ENCODE data around the gene GALNT13.
"Not testable (repeated sequence)": the region's sequence is repeated elsewhere in the genome, so short reads cannot be mapped to it uniquely, and the experiment has no call there.

GALNT13 gene

DNA sequence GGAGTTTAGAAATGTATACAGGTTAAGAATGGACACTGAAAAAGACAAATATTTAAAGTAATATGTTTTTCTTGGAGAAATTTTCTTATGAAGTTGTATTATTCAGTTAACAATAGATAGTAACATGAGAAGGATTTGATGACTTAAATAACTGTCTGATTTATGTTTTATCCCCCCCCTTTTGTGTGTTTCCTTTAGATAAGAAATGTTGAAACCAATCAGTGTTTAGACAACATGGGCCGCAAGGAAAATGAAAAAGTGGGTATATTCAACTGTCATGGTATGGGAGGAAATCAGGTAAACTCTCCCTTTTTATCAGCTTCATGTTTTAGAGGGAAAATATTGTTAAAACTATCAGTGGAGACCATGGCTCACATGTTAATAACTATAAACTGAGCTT, 537.1 kb downstream of the GALNT13 start:
- no peak for DNase-seq (ENCODE audit: low read depth)

DNA sequence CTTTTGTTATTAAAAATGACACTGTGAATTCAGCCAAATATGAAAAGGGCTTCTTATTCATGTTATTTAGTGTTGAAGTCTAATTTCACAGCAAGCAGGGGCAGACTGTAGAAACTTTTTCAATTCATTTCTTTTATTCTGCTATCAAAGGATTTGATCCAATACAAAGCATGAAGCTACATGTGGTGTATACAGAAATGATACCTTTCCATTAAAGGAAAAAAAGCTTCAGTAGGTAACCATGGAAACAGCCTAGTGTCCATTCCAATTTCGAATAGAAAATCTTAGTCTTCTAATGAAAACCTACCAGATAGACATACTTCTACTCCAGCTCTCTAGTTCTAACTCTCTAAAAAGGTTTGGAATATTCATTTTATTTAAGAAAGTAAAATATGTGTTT, 550.5 kb downstream of the GALNT13 start:
- DNase-seq (ENCODE audit: low read depth): no peak

DNA sequence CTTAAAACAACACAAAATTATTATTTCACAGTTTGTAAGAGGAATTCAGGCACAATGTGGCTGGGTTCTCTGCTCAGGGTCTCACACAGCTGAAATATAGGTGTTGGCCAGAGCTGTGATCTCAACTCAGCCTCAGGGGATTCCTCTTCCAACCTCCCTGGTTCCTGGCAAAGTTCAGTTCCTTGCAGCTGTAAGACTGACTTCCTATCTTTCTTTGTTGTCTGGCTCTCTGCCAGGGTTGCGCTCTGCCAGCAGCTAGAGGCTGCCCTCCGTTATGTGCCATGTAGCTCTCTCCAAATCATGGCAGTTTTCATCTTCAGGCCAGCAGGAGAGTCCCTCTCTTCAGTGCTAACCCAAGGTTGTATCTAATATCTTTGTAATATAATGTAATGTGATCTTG, 554.3 kb downstream of the GALNT13 start:
- no peak for DNase-seq (ENCODE audit: low read depth)

DNA sequence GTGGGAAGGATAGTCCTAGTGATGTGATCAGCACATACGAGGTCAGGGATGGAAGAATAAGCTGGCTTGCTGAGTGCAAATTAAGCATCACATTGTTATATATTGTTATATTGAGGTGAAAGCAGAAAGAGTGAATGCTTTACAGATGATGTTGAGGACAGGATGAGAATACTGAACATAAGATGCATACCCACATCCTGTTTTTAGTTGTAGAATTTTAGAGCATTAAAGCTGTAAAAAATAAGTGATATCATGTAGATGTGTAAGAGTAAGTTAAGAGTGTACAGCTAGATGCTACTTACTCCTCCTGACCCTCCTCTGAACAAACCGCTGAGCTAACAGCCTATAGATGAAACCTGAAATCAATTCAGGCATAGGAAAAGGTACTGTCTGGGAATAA, 555.7 kb downstream of the GALNT13 start:
- no peak for DNase-seq (ENCODE audit: low read depth)

DNA sequence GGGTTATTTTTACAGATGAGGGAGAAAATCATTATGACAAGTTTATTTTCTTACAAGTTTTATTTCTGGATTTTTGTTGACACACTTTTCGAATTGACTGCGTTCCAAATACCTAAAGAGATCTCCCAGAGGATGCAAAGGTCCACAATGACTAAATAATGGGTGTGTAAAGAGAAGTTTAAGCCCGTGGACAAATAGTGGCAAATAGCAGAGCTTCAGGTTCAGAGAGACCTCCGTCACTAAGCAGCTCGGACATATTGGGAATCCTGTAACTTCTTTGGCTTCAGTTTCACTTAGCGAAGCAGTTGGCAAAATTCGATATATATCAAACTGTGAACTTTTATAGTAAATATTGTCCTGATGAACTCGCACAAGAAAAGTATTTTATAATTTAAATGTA, 556.3 kb downstream of the GALNT13 start:
- DNase-seq (ENCODE audit: low read depth): no peak

DNA sequence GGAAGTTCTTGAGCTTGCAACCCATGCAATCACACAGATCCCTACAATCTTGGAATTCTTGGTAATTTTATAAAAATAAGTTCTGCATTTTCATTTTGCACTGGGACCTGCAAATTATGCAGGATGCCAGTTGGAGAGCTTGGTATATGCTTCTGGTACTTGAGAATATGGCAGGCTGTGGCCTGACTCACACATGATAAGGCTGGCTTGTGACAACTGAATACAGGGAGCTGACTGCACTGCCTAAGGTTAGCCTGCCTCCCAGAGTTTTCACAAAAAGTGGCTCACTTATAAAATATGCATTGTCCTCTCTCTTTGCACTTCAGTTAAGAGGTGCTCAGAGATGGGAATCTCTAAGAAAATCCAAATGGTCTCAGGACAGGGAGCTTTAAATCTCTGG, 561.3 kb downstream of the GALNT13 start:
- no peak for DNase-seq (ENCODE audit: low read depth)

DNA sequence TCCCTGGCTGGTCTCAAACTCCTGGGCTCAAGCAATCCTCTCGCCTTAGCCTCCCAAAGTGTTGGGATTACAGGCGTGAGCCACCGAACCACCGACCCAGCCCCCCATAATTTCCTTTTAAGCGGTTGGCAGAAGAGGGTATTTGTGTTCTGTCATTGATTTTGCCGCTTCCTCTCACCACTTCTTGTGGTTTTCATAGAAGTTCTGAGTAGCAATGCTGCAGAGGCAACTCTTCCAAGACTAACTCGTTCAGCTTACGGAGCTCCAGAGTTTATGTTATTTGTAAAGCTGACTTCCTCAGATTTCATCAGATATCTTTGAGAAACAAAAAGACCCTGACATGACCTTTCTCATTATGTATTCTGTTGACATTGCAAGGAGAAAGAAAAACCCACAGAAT, 565.4 kb downstream of the GALNT13 start:
- DNase-seq (ENCODE audit: low read depth): no peak

DNA sequence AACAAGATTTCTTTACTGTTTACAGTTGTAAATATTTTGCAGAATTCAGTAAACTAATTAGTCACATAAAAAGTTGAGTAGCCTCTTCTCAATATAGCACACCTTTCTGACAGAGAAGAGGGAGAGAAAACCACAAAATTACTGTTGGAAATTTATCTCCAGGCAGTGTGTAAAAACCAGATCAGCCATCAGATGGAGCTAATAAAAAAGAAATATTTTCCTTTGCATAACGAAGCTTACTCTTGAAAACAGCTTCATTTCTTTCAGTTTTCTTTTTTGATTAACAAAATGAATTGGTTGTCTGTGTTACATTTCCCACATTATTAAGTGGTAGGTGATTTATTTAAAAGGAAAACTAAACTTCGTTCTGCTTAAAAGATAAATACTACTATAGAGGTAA, 567.4 kb downstream of the GALNT13 start:
- no peak for DNase-seq (ENCODE audit: low read depth)

DNA sequence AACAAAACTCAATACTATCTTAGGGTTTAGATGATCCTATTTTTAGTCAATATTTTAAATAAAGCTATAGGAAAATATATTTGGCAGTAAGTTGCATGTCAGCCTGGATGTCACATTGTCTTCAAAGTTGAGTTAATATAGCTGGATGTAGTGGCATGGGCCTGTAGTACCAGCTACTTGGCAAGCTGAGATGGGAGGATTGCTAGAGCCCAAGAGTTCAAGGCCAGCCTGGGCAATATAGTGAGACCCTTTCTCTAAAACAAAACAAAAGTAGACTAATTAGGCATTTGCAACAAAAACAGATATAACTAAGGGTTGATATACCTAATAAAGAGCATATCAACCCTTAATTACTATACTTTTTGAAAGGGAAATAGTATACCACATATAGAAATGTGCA, 572.2 kb downstream of the GALNT13 start:
- DNase-seq (ENCODE audit: low read depth): no peak

DNA sequence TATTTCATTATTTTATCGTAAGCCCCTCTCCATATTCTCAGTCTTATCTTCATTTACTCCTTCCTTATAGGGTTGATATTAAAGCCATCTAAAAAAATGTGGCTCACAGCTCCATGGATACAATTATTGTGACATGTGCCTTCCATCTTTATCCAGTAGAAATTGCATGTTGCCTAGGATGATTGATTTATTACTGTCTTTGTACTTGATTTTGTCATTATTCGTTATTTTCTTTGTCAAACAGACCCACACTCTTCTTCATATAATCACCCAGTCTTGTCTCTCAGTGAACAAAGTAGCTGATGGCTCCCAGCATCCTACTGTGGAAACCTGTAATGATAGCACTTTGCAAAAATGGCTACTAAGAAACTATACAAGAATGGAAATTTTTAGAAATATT, 574.6 kb downstream of the GALNT13 start:
- no peak for DNase-seq (ENCODE audit: low read depth)

DNA sequence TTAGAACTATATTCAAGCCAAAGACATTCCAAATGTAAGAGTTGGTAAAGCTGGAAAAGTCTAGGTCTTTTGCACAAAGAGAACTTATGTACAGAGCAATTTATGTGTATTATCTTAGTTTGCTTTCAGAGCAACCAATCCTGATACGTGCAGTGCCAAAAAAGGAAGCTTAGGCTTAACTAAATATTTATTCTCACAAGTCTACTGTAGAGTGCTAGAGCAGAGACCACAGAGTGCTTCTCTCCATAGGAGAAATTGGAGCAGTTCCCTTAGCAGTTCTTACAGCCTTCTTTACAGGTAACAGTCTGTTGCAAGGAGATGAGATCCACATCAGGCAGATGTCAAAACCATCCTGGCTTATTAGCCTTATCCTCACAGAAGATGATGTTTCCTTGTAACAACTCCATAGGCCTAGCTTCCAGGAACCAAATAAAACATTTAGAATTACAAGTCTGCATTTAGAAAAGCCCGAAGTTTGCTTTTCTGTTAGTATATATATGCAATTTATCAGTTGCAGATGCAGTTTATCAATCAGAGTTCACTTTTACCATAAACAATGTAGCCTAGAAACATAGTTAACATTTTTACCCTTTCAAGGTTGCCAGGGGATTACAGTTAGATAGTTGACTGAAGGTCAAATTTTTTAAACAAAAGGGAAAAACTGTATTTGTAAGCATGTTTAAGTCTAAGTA, 576.2 kb downstream of the GALNT13 start:
- no peak for DNase-seq (ENCODE audit: low read depth)

DNA sequence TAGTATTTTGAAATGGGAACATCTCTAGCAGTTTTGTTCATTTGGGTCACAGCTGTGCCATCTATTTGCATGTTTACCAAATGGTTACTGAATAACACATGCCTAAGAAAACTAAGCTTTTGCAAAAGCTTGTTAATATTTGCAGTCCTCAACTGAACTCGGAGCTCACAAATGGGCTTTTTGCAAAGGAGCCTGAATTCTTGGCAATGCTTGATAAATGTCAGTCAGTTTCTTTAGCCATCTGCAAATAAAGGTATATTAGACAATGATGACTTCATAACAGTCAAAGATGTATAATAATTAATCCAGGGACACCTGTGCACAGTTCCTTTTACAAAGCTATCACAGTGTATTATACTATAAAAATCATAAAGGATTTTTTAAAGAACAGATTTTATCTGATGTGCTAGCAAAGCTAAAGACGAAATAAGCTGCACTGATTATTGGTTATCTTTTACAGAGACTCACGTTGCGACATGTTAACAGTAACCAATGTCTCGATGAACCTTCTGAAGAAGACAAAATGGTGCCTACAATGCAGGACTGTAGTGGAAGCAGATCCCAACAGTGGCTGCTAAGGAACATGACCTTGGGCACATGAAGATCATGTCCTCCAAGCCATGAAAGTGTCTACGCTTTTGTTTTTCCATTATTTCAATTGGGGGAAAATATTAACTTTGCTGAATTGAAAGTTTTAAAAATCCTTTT, 578.4 kb downstream of the GALNT13 start:
- no peak for DNase-seq (ENCODE audit: low read depth)

DNA sequence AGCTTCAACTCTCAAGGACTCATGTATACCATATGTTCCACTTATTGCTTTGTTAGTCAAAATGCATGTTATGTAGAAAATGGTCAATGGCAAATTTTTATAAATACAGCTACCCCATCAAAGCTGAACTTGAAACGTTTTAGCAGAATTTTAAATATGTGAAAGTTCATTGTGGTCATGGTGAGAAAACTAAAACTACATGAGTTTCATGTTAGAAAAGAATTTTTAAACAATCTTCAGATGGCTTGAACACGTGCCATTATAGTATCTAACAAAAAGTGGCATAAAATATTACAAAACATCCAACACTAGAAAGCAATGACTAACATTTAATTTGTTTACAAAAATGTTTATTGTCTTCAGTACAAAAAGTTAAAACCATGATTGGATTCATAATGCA, 580.7 kb downstream of the GALNT13 start:
- DNase-seq (ENCODE audit: low read depth): no peak

DNA sequence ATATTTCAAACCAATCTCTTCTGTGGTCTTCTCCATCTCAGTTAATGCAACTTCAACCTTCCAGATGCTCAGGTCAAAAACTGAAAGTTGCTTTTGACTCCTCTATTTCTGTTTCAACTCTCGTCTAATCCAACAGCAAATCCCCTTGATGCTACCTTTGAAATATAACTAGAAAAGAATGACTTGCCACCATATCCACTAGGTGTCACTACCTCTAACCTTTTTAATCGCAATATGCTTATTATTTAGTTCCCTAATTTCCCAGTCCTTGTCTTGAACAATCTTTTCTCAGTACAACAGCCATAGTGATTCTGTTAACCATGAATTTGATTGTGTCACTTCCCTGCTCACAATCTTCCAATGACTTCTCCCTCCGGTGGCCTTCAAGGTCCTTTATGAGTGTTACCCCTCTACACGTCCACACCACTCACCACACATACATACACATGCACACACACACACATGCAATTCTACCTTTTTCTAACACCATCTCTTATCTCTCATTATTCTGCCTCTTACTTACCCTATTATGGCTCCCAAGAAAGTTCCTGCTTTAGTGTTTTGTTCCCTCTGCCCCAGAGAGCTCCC, 581.3 kb downstream of the GALNT13 start:
- no peak for DNase-seq (ENCODE audit: low read depth)

DNA sequence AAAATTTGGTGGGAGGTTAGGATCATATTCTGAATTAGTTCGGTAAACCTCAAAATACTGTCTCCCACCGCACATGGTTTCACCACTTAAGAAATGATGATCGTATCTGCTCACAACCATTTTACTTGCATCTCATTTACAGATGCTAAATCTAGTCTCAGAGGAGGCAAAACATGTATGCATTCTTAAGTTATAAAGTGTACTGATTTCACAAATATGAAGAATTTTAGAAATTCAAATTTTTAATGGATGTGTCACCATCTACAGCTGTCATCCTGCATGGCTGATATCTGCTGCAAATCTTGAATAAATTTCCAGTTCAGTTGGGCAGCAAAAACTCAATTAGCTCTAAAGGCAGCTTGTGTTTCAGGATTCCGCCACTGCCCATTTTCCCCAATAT, 583.4 kb downstream of the GALNT13 start:
- no peak for DNase-seq (ENCODE audit: low read depth)

DNA sequence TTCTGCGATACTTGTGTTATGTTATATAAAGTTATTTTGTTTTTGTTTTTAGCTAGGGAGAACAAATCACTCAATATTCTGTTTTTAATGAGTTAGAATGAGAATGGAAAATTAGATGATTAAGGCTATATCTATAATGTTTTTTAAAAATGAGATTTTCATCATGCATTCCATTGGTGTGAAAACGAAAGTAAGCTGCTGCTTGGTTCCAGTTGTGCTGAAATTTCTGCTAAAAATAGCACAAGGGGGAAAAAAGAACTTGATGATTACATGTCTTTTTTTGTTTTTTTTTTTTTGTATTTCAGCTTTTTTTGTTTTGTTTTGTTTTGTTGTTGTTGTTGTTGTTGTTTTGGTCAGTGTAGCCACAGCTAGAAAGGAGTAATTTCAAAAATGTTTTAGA, 584.1 kb downstream of the GALNT13 start:
- no peak for DNase-seq (ENCODE audit: low read depth)

DNA sequence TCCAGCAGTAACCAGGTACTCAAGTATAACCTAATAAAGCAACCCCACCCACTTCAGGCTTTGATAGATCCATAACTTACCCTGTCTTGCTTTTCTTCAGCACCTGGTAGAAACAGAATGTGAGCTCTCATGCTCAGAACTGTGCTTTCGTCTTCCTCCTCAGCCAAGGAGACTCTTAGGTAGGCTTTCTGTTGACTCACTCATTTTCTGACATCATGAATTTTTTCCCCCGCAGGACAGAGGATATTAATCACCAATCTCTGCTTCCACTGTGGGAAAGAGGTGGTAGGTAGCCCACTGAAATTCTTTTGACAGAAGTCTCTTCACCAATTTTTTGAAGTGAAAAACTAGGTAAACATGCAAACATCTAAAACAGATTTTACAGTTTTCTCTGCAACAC, 585.6 kb downstream of the GALNT13 start:
- no peak for DNase-seq (ENCODE audit: low read depth)

DNA sequence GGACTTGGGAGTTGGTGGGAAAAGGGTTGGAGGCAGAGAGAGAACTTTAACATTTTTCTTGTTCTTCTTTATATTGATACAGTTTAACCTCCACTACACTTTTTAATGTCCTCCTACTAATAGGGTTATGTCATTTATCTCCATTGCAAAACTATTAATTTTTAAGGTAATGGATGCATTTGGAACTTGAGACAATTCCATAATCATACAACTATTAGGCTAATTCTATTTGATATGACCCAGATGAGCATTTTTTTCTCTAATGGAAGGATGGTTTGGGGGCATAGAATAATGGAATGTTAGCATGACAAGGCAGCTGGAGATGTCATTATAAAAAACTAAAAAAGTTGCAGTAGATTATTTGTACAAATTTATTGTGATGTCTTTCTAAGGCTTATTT, 587.6 kb downstream of the GALNT13 start:
- DNase-seq (ENCODE audit: low read depth): no peak

DNA sequence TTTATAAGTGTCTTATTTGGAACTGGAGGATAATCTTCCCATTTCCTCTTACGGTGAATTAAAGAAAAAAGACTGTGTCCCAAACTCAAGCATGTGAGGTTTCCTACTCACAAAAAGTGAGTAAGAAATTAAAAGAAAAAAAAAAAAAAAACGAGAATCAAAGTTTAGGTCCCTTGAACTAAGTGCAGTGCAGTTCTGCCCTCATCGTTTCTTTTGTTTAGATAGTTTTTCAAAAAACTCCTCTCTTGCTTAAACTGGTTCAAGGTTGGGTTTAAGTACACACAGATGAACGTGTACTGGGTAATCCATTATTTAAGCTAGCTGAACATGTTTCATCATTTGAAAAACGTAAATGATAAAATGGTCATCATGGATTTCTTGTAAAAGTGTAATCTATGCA, 590.9 kb downstream of the GALNT13 start:
- no peak for DNase-seq (ENCODE audit: low read depth)

DNA sequence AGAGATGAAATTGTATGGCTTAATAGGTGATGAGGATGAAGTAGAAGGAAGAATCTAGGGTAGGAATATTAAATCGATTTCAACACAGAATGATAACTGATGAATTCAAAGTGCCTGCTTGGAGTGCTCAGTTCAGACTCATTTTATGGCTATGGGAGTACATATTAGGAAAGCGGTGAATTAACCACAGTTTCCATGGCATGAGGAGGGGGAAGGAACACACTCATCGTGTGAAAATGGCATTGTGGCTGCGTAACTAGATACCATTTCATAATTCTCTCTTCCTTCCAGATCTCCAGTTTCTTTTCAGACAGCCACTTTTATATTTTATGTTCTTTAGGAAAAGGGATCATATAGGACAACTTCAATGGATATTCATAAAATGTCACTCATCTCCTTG, 594.5 kb downstream of the GALNT13 start:
- no peak for DNase-seq (ENCODE audit: low read depth)

DNA sequence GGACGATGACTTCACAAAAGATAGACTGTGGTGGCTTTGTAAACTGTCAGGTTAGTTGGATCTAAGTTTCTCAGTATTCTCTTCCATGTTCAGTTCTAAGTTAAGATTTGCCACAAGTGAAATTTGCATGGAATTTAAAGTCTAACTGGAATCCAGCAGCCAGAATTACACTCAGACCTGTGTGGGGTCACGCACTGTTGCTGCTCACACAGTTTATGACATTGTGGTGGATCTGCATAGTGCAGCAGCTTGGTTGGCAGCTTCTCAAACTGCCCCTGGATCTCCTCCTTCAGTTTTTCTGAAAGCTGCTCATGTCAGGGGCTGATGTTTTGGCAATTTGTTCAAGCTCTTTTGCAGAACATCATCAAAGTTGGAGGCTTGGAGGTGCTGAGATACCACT, 598.7 kb downstream of the GALNT13 start:
- DNase-seq (ENCODE audit: low read depth): no peak

DNA sequence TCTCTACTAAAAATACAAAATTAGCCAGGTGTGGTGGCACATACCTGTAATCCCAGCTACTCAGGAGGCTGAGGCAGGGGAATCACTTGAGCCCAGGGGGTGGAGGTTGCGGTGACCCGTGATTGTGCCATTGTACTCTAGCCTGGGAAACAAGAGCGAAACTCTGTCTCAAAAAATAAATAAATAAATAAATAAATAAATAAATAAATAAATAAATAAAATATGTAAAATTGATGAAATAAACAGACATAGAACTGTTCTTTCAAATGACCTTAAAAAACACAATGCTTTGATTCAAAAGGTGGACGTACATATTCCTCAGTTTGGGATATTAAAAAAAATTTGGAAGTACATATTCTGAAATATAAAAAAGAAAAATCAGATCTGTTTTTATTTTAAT, 599.8 kb downstream of the GALNT13 start:
- DNase-seq (ENCODE audit: low read depth): not testable (repeated sequence)

DNA sequence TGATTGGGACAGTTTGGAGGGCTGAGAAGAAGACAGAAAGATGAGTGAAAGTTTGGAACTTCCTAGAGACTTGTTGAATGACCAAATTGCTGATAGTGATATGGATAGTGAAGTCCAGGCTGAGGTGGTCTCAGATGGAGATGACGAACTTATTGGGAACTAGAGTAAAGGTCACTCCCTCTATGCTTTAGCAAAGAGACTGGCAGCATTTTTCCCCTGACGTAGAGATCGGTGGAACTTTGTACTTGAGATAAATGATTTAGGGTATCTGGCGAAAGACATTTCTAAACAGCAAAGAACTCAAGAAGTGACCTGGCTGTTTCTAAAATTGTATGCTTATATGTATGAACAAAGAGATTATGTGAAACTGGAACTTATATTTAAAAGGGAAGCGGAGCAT, 605.6 kb downstream of the GALNT13 start:
- DNase-seq (ENCODE audit: low read depth): no peak

DNA sequence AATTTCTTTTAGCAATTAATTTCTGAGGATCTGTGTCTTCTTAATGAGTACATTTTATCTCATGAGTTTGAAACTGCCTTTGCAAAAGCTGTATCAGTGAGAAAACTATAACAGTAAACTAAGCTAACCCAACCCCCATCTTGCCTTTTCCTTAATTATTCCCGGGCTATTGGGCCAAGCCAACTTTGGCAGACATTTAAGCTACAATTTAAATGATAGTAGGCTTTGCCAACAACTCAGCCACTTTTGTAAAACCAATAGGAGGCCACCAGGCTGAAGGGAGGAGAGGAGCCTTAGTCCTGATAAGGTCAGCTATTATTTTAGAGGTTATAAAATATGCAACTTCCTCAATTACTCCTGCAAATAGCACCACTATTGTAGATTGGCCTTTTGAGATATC, 608.8 kb downstream of the GALNT13 start:
- DNase-seq (ENCODE audit: low read depth): no peak
